ENCODE data around the gene SUN2. TPM values are rescaled to one million over a fixed set of nuclear protein-coding genes. Genes with fewer than 3 reads are reported as not detected.

The SUN2 gene
- total and polyA plus RNA-seq, 11 donors: 41.3 to 405 (median 125) TPM

DNA sequence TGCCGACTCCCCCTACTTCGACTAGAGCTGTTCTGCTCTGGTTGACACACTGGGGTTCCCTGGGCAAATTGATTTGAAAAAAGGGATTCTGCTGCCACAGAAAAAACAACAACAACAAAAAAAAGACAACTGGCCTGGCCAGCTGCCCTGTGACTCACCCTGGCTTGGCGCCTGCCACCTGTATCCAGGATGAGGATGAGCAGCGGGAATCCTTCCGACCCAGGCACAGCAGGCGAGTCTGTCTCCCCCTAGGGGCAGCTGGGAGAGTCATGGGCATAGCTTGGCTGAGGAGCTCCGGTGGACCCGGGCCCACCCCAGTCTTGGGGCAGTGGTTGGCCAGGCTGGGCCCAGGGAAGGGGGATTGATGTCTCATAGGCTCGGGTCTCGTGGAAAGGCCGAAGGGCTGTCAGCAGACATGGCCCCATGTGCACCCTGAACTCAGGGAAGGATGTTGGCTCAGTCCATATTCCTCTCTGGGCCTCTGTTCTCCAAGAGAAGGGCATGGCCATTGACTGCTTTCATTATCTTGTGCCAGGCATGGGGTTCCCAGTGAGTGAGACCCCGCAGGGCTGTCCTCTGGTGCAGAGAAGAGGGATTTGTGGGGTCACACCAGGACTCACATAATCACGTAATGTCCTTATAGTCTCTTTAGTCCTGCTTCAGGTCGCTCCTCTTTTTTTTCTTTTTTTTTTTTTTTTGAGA lies 10.4 kb upstream of the SUN2 start:
- intact Hi-C loops (cut with DNase I): loop anchor here in 8 of 10 donors (5.0 to 10.0 kb wide), 10 partner anchors 79 to 549 kb away; partner anchors contain the start of genes CBX6 (in 1 of the 8), NPTXR (in 1 of the 8) and RPL3 (in 1 of the 8)
- Histone ChIP-seq H3K36me3 (no peaks in the 10 kb centered on the region), H3K4me3 (no peak overlapping the region), H3K4me1 (peaks cover 0 to 3% (median 0%) of the 10 kb centered on the region in 12 donors), H3K9me3 (no peaks in the 10 kb centered on the region), H3K27me3 (no peaks in the 10 kb centered on the region), H3K27ac (no peak overlapping the region)
- TF ChIP-seq POLR2A (IDR thresholded peaks at IDR 0.05): no peak
- TF ChIP-seq, protein P1, sequence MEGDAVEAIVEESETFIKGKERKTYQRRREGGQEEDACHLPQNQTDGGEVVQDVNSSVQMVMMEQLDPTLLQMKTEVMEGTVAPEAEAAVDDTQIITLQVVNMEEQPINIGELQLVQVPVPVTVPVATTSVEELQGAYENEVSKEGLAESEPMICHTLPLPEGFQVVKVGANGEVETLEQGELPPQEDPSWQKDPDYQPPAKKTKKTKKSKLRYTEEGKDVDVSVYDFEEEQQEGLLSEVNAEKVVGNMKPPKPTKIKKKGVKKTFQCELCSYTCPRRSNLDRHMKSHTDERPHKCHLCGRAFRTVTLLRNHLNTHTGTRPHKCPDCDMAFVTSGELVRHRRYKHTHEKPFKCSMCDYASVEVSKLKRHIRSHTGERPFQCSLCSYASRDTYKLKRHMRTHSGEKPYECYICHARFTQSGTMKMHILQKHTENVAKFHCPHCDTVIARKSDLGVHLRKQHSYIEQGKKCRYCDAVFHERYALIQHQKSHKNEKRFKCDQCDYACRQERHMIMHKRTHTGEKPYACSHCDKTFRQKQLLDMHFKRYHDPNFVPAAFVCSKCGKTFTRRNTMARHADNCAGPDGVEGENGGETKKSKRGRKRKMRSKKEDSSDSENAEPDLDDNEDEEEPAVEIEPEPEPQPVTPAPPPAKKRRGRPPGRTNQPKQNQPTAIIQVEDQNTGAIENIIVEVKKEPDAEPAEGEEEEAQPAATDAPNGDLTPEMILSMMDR (IDR thresholded peaks at IDR 0.05): peak; percentile 33 to 71 (median 57)
- ATAC-seq (peak in 3 of 4 donors; percentile 18 to 46 (median 46)), DNase-seq (peak in 1 of 5 donors; percentile 78)
- 46 to 62% (median 51%) methylated on average over 12 to 14 of the region's 14 CpGs for WGBS, 4 donors

GRCh38 chr22:38762551-38762983 lies 6.8 kb upstream of the SUN2 start:
- no peaks in the 10 kb centered on the region for H3K27me3 ChIP-seq
- no peak overlapping the region for H3K4me3 ChIP-seq
- H3K4me1 ChIP-seq: peaks cover 0 to 2% (median 0%) of the 10 kb centered on the region in 12 donors
- no peak overlapping the region for H3K27ac ChIP-seq
- DNase-seq: no peak
- TF ChIP-seq, protein P1 (IDR thresholded peaks at IDR 0.05): no peak
- no peak for TF ChIP-seq POLR2A (IDR thresholded peaks at IDR 0.05)
- intact Hi-C loops (cut with DNase I): loop anchor here in 4 of 10 donors (10.0 kb wide), 5 partner anchors 82 to 552 kb away; partner anchors contain the start of genes NPTXR (in 1 of the 4) and RPL3 (in 1 of the 4)
- 62 to 72% (median 66%) methylated on average over 10 to 11 of the region's 11 CpGs for WGBS, 4 donors
- no peak for ATAC-seq
- no peaks in the 10 kb centered on the region for H3K36me3 ChIP-seq
- no peaks in the 10 kb centered on the region for H3K9me3 ChIP-seq

DNA sequence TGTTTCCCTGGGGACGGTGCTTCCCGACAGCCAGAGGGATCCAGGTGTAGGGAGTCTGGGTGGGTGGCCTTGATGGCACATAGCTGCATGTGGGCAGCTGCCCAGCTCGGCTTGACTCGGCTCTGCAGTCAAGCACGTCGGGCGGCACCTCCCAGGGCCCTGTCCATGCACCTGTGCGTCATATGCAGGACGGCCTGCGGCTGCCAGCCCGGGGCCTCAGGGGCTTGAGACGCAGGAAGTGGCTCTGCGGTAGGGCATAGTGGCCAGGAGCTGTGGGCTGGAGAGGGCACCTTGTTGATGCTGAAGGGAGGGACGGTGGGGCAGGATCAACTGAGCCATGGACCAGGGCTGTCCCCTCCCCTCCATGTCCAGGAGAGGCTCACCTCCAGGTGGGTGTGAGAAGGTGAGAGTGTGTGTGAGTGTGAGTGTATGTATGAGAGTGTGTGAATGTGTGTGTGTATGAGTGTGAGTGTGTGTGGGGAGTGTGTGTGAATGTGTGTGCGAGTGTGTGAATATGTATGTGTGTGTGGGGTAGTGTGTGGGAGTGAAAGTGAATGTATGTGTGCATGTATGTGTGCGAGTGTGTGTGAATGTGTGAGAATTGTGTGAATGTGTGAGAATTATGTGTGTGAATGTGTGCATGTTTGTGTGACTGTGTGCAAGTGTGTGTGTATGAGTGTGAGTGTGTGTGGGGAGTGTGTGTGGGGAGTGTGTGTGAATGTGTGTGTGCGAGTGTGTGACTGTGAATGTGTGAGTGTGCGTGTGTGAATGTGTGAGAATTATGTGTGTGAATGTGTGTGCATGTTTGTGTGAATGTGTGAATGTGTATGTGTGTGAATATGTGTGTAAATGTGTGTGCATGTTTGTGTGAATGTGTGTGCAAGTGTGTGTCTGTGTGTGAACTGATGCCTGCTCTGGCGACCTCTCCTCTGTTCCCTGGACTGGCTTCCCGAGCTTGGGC lies 5.7 kb upstream of the SUN2 start:
- H3K36me3 ChIP-seq: no peaks in the 10 kb centered on the region
- 72 to 81% (median 77%) methylated on average over 16 to 20 of the region's 20 CpGs for WGBS, 4 donors
- DNase-seq (no peak), ATAC-seq (no peak)
- peaks cover 0 to 12% (median 3%) of the 10 kb centered on the region in 12 donors for H3K4me1 ChIP-seq
- intact Hi-C loops (cut with DNase I): loop anchor here in 4 of 10 donors (10.0 kb wide), 5 partner anchors 83 to 553 kb away; partner anchors contain the start of genes NPTXR (in 1 of the 4) and RPL3 (in 1 of the 4)
- no peaks in the 10 kb centered on the region for H3K9me3 ChIP-seq
- H3K27ac ChIP-seq: no peak overlapping the region
- TF ChIP-seq POLR2A (IDR thresholded peaks at IDR 0.05): no peak
- TF ChIP-seq, protein P1 (IDR thresholded peaks at IDR 0.05): no peak
- H3K4me3 ChIP-seq: no peak overlapping the region
- no peaks in the 10 kb centered on the region for H3K27me3 ChIP-seq
